ENCODE results near the gene FBXW8. TPM values are rescaled to one million over a fixed set of nuclear protein-coding genes. Genes with fewer than 3 reads are reported as not detected.

Gene FBXW8
- polyA plus RNA-seq, 2 of the 4 experiments (the other 2 are of a cell fraction) = 9.8 to 15.7 TPM

DNA sequence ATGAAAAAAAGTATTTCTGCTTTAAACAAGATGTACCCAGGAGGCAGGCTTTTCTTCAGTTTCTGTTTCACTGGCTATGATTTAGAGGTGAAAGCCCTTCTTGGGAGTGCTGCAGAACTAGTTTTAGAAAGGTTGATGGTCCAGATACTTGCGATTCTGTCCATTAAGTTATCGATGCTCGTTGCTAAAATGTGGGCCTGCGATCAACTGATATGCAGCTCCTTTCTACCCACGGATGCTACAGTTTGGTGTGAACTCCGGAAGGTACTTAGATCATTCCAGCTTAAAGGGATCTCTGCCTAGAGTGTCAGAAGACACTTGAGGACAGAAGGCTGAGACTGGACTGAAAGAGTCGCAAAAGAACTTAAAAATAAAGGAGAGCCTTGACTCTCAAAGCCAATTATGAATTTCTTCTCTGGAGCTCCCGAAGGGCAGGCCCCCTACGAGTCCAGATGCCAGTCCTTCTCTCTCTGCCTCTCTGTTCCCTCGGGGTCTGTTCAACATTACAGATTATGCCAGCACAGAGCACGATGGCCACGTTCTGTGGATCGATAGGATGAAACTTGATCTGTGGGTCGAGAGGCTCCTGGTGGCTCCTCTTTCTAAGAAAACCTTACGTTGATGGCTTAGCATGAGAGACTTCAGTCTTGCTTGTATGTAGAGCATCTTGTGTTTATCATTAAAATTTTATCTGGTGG lies 40.0 kb downstream of the FBXW8 start:
- no peak overlapping the region for H3K4me2 ChIP-seq
- ChIA-PET POLR2A (no interaction called here), CTCF (no interaction called here)
- no peaks in the 10 kb centered on the region for H3K9me3 ChIP-seq
- 92% methylated on average over 15 of the region's 15 CpGs for WGBS (ENCODE audit: missing lambda C conversion rate)
- no peak for TF ChIP-seq EHMT2 (IDR thresholded peaks at IDR 0.05; ENCODE audit: low read depth)
- no peak for TF ChIP-seq FOSB (CRISPR knock-in tag; IDR thresholded peaks at IDR 0.05)
- TF ChIP-seq, protein P1, sequence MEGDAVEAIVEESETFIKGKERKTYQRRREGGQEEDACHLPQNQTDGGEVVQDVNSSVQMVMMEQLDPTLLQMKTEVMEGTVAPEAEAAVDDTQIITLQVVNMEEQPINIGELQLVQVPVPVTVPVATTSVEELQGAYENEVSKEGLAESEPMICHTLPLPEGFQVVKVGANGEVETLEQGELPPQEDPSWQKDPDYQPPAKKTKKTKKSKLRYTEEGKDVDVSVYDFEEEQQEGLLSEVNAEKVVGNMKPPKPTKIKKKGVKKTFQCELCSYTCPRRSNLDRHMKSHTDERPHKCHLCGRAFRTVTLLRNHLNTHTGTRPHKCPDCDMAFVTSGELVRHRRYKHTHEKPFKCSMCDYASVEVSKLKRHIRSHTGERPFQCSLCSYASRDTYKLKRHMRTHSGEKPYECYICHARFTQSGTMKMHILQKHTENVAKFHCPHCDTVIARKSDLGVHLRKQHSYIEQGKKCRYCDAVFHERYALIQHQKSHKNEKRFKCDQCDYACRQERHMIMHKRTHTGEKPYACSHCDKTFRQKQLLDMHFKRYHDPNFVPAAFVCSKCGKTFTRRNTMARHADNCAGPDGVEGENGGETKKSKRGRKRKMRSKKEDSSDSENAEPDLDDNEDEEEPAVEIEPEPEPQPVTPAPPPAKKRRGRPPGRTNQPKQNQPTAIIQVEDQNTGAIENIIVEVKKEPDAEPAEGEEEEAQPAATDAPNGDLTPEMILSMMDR (IDR thresholded peaks at IDR 0.05) = no peak
- TF ChIP-seq MAFK (IDR thresholded peaks at IDR 0.05; ENCODE audit: partially characterized antibody) = no peak
- TF ChIP-seq, protein P2, sequence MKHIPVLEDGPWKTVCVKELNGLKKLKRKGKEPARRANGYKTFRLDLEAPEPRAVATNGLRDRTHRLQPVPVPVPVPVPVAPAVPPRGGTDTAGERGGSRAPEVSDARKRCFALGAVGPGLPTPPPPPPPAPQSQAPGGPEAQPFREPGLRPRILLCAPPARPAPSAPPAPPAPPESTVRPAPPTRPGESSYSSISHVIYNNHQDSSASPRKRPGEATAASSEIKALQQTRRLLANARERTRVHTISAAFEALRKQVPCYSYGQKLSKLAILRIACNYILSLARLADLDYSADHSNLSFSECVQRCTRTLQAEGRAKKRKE (CRISPR knock-in tag; IDR thresholded peaks at IDR 0.05; ENCODE audit: low read depth) = no peak
- no peak for TF ChIP-seq GATA3 (IDR thresholded peaks at IDR 0.05; ENCODE audit: borderline replicate concordance)
- TF ChIP-seq, protein P3, sequence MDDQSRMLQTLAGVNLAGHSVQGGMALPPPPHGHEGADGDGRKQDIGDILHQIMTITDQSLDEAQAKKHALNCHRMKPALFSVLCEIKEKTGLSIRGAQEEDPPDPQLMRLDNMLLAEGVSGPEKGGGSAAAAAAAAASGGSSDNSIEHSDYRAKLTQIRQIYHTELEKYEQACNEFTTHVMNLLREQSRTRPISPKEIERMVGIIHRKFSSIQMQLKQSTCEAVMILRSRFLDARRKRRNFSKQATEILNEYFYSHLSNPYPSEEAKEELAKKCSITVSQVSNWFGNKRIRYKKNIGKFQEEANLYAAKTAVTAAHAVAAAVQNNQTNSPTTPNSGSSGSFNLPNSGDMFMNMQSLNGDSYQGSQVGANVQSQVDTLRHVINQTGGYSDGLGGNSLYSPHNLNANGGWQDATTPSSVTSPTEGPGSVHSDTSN (IDR thresholded peaks at IDR 0.05) = no peak
- no peak for TF ChIP-seq HOXB13 (CRISPR knock-in tag; IDR thresholded peaks at IDR 0.05; ENCODE audit: low read depth)
- TF ChIP-seq RAD21 (conservative IDR thresholded peaks at IDR 0.05 in 1 of 2, IDR thresholded peaks at IDR 0.05 in 1 of 2) = no peak
- no peak for TF ChIP-seq EP300 (IDR thresholded peaks at IDR 0.05)
- peaks cover 6% of the 10 kb centered on the region for H3K4me1 ChIP-seq
- no peak for ATAC-seq
- no peak overlapping the region for H3K27ac ChIP-seq
- FAIRE-seq = no peak
- DNase-seq (ENCODE audit: low read depth in 1 of 2, low spot score in 1 of 2) = no peak
- H3K4me3 ChIP-seq = no peak overlapping the region

DNA sequence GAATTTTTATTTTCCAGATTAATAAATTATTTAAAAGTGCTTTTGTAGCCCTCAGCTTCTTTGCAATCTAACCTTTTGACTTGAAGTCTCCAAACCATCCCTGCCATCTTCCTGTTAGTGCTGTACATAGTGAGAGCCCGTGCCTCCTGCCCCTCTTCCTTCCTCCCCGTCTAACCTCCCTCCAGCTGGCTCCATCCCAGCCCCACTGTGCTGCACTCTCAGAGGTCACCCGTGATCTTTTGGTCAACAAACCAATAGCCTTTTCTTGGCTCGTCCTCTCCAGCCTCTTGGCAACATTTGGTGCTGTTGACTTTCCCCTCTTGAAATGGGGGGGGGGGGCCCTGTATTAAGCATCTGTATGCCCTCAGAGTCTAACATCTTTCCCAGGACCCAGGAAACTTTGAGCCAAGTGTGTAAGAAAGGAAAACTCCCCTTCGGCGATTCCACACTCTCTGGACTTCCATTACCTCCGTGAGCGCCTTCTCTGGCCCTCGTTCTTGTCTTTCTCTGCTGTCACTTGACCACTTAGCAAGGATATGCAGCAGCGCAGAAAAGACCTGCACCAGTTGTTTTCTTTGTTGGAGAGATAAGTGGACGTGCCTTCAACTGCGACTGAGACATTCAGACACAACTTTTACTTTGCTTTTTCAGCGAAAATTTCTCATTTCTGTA lies 44.1 kb downstream of the FBXW8 start:
- no peaks in the 10 kb centered on the region for H3K9me3 ChIP-seq
- ChIA-PET POLR2A (no interaction called here), CTCF (interaction anchor here (1.8 kb wide), 1 partner anchor 17 kb away, joined by 3 read pairs; no protein-coding TSS in a partner anchor)
- H3K4me2 ChIP-seq = no peak overlapping the region
- 88% methylated on average over 13 of the region's 13 CpGs for WGBS (ENCODE audit: missing lambda C conversion rate)
- H3K27ac ChIP-seq = no peak overlapping the region
- DNase-seq (ENCODE audit: low read depth in 1 of 2, low spot score in 1 of 2) = no peak
- TF ChIP-seq RNF2 (IDR thresholded peaks at IDR 0.05; ENCODE audit: borderline replicate concordance, low read depth) = no peak
- no peak for TF ChIP-seq TFCP2L1 (CRISPR knock-in tag; IDR thresholded peaks at IDR 0.05)
- H3K4me1 ChIP-seq = peaks cover 9% of the 10 kb centered on the region
- no peak for FAIRE-seq
- no peak for ATAC-seq
- no peak overlapping the region for H3K4me3 ChIP-seq

DNA sequence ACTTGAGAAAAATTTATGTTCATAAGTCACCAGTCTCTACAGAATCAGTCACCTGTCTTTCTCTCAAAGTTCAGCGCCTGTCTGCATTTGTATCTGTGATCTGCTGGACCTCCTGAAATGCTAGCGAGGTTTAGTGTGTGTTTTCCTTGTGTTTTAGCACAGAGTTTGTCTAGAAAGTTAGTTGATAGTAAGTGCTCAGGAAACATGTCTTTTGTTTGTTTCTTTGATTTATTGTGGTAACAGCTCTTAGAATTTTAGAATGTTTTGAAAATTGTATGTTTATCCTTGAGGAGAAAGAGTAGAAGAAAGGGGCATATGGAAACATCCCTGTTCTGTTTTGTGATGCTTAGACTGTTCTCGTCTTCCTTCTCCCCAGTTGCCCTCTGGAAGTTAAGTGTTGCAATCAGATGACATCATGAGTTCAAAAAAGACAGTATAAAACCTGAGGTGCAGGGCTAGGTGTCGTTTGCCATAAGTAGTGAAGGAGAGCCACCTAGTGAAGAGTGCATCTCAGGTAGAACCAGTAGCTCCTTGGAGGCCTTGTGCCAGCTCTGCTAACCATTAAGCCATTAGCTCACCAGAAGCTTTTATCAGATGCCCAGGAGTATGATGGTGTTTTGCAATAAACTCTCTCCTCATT lies 44.8 kb downstream of the FBXW8 start:
- CTCF ChIA-PET = interaction anchor here (0.6 to 1.8 kb wide), 4 partner anchors 17 to 970 kb away, joined by 3 read pairs; no protein-coding TSS in a partner anchor
- Histone ChIP-seq H3K27ac (no peak overlapping the region), H3K4me2 (no peak overlapping the region), H3K4me3 (no peak overlapping the region), H3K4me1 (peaks cover 9% of the 10 kb centered on the region), H3K9me3 (no peaks in the 10 kb centered on the region)
- FAIRE-seq = no peak
- WGBS (ENCODE audit: missing lambda C conversion rate) = 76% methylated on average over 4 of the region's 4 CpGs
- peak; percentile 38 to 42; a peak in 4 of 5 replicates for TF ChIP-seq RAD21 (conservative IDR thresholded peaks at IDR 0.05 in 1 of 2, IDR thresholded peaks at IDR 0.05 in 1 of 2)
- TF ChIP-seq MAFK (IDR thresholded peaks at IDR 0.05; ENCODE audit: partially characterized antibody) = no peak
- peak; percentile 35 to 47; a peak in 1 of 4 replicates for TF ChIP-seq CEBPB (IDR thresholded peaks at IDR 0.05)
- TF ChIP-seq, protein P1 (IDR thresholded peaks at IDR 0.05) = peak; percentile 29; the same call in 2 of the 3 replicates
- no peak for TF ChIP-seq GATA3 (IDR thresholded peaks at IDR 0.05; ENCODE audit: borderline replicate concordance)
- TF ChIP-seq SMC3 (IDR thresholded peaks at IDR 0.05) = peak; percentile 22; the same call in 1 of the 3 replicates
- POLR2A ChIA-PET = no interaction called here
- peak; percentile 25 to 68 for DNase-seq (ENCODE audit: low read depth in 1 of 2, low spot score in 1 of 2)
- peak; percentile 62 to 76; a peak in 4 of 6 replicates for ATAC-seq
